HG02678 (cell line): ENCODE data around the gene DDHD1.
"Not testable (repeated sequence)": the region's sequence is repeated elsewhere in the genome, so short reads cannot be mapped to it uniquely, and the experiment has no call there.

ENCODE experiments used
- ATAC-seq: cut with Tn5 transposase; IDR thresholded peaks from one replicate; pipeline ENCODE4 v1.9.1; 2021; ENCODE audit warnings: mild to moderate bottlenecking, moderate library complexity; ENCODE audit not compliant: unreplicated experiment

Gene DDHD1

DNA sequence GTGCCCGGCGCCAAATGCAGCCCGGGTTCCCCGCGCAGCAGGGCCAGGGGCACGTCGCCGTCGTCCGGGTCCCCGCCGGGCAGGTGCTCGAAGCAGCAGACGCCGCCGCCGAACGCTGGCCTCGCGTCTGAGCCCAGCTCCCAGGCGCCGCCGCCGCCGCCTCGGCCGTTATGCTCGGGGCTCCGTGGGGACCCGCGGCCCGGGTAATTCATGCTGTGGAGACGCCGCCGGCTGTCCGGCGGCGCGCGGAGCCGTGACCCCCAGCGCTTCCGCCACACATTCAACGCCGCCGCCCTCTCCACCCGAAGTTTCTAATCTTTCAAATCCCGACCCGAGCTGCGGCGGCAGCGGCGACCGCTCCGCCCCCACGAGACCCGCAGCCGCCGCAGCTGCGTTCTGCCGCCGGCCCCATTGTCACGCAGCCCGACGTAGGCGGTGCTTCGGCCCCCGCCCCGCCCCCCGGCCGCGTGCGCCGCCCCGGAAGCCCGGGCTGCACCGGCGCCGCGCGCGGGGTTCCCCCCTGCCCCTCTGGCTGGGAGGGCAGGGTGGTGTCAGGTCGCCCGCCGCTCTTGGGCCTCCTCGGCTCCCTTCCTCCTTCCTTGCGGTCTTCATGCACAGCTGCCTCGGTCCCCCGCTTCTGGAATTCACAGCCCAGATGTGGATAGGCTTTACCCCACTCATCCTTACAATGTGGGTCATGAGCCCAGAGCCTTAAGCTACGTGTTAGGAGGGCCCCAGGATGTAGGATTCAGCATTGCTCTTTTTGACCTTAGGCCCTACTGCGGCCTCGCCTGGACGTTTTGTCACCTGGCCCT is at the start of gene DDHD1:
DDHD1 (minus strand) TSS at position 437 of the 815 bp plus-strand sequence; CDS start at position 212, 225 bp downstream.
- ATAC-seq = peak; percentile 75

- ATAC-seq = no peak
Measured at GRCh38 chr14:53195949-53196348, 42.8 kb upstream of the DDHD1 start.

DNA sequence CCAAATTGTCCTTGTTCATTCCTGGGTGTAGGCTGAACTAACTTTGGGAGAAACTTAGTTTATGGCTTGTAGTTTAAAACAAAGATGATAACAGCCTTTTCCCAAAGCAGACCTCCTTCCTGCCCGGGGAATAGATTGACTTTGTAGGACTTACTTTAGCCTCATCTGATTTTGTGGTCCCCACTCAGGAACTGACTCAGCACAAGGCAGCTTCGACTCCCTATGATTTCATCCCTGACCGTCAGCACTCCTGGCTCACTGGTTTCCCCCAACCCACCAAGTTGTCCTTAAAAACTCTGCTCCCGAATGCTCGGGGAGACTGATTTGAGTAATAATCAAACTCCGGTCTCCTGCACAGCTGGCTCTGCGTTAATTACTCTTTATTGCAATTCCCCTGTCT is 40.1 kb upstream of the DDHD1 start:
- ATAC-seq = no peak

GRCh38 chr14:53192052-53192760 is 39.1 kb upstream of the DDHD1 start:
- ATAC-seq = no peak

- ATAC-seq = peak; percentile 58
Measured at GRCh38 chr14:53190938-53191337, 37.8 kb upstream of the DDHD1 start.

DNA sequence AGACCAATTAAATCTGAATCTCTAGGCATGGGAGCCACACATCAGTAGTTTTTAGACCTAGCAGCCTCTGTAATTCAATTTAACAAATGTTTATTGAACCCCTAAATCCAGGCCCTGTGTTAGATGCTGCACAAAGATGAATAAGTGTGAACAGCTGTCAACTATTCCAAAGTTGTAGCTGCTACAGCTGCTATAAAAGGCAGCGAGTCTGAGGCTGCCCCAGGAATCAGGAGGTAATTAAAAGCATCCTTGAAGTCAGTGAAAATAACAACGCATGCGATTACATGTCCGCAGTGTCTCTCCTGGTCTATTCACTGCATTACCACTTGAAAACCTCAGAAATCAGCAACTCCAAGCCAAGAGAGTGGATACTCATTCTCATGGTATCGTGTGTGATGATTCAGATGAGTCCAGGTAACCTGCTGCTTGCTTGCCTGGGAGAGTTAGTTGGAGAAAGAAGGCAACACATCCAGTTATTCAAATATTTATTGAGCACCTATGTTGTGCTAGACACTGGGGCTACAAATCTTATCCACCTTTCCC is 34.9 kb upstream of the DDHD1 start:
- no peak for ATAC-seq

GRCh38 chr14:53186532-53186931 is 33.4 kb upstream of the DDHD1 start:
- ATAC-seq = no peak

DNA sequence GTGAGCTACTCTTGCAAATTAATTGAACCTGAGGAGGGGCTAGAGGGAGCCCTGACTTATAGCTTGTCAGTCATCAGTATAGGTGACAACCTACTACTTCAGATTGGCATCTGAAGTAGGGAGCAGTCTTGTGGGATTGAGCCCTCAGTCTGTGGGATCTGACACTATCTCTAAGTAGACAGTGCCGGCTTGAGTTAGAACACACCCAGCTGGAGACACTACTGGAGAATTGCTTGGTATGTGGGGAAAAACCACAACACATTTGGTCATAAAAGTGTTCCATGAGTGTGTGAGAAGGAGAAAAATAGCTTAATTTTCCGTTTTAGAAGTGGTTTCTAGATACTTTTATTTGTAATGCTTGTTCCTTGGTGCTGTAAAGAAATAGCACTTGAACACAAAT is 30.5 kb upstream of the DDHD1 start:
- ATAC-seq = no peak

DNA sequence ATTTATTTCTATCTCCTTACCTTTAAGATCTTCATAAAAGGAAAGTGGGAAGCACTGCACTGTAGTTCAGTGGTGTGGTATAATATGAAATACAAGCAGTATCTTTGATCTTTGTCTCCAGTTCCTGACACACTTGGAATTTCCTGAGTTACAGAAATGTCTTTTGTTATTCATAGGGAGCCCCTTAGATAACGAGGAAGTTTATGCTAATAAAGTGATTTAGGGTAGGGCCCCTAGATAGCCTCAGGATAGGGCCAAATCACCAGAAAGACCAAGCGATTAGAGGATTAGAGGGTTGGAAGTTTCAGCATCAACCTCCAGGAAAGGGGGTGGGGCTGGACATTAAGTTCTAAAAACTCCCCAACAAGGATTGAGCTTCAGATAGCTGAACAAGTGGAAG is 29.9 kb upstream of the DDHD1 start:
- ATAC-seq = no peak

DNA sequence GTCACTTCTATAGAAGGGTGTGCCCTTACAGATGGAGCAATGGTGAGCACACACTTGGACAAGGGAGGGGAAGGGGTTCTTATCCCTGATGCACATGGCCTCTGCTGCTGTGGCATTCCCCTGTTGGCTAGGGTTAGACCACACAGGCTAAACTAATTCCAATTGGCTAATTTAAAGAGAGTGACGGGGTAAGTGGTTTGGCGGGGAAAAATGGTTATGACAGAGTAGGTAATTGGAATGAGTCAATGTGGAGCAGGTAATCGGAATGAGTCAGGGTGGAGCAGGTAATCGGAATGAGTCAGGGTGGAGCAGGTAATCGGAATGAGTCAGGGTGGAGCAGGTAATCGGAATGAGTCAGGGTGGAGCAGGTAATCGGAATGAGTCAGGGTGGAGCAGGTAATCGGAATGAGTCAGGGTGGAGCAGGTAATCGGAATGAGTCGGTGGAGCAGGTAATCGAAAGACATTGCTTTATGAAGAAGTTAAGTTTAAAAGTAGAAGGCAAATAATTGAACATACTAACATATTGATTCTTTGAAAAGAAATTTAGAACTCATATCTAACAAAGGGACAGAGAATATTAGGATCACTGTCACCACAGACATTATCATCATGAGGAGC is 28.4 kb upstream of the DDHD1 start:
- ATAC-seq = not testable (repeated sequence)

GRCh38 chr14:53180272-53181221 is 27.4 kb upstream of the DDHD1 start:
- ATAC-seq = no peak

DNA sequence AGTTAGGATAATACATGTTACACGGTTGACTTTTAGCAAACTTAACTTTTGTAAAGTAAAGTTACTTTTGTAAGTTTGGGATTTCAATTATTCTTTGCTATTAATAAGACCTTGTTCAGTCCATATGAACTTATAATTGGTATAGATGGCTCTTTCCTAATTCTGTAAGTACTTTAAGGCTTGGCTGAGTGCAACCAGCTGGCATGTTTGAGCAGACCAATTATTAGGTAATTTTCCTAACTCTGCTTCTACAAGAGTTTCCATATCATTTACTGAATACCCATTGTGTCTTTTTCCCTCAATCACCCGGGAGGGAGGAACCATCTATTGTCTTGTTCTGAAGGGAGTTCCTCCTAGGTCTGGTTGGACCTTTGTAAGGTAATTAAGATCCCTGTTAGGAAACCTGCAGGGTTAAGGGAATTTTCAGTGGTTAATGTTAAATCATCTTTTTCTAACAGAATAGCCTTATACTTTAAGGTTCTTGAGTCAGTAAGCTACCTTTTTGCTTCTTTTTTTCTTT is 26.4 kb upstream of the DDHD1 start:
- ATAC-seq = not testable (repeated sequence)

- ATAC-seq = no peak
Measured at GRCh38 chr14:53175375-53175774, 22.3 kb upstream of the DDHD1 start.

DNA sequence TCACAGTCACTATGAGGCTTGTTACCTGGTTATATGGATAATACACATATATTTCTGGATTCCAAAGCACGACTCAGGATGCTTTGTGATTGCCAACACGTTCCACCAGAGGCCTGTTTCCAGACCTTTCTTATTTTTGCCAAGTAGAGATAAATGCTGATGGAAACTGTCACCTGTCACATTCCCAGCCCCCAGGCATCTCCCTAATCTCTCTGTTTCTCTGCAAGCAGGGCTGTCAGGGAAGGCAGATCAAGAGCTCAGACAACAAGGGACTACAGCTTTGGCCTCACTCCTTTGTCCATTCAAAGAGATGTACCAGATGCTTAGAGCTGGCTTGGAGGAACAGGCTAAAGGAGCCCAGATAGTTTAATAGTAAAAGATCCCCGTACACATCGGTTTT is 21.8 kb upstream of the DDHD1 start:
- no peak for ATAC-seq

DNA sequence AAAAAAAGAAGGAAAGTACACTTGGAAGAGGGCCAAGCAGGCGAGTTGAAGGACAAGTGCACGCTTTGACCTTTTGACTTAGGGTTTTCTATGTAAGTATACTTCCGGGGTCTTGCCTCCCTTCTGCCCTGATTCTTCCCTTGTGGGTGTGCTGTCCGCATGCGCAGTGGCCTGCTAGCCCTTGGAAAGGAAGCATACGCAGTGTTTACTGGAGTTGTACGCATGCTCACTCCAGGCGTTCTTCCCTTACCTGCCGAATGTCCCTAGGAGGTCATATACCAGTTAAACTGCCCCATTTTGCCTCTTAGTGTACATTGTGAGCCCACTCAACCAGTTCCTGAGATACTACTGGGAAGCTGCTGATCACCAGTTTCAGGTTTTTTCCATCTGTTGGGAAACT is 15.7 kb upstream of the DDHD1 start:
- no peak for ATAC-seq

DNA sequence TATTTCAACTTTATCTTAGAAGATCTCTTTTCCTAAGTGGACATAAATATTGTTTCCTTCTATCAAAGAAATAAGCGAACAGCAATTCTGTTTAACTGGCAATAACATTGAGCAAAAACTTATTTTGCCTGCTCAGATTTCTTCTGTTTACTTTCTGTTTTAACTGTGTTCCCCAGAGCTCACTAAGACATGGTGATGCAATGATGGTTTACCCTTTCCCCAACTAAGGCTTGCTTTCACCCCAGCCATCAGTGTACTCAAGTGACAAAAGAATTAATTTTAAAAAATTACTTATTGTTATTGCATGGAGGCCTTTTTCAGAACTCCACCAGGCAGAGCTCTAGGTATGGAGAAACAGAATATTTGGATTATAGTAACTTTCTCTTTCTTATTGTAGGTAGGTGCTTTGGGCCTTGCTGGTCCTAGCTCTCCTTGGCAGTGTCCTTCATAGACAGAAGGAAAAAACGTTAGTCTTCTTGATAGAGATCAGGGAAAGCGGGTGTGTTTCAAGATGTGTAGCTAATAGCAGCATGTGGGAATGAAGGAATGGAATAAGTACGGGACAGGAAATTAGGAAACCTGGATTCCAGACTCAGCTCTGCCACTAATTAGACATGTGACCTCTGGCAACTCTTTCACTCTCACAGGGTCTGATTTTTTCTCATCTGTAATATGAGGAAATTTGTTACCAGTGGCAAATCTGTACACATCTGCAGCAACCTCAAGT is 14.6 kb upstream of the DDHD1 start:
- ATAC-seq = no peak

DNA sequence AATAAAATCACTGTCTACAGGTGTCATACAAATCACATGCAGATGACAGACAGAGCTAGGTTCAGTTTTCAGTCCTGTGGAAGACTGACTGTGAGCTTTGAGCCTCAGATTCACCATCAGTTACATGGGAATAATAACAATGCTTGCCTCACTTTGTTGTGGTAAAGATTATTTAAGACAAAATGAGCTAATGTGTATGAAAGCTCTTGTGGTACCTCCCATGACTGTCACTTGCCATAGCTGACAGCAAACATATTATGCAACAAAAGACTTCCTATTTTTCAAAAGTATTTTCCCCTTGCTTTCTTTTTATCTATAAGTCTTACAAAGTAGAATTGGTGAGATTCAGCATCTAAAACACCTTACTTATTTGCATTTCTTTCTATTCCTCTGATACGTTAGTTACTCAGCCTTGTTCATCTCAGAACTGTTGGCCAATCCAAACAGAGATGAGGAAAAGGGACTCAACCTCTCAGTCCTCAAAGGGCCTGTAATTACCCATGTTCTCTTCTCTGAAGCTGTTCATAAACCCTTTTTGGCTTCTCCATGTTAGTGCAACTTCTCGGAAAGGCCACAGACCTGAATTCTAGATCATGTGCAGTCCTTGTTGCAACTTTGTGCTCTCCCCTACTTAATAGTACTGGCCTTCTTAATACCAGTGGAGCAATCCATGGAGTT is 8.8 kb upstream of the DDHD1 start:
- ATAC-seq = no peak

- no peak for ATAC-seq
Measured at GRCh38 chr14:53156238-53156637, 3.1 kb upstream of the DDHD1 start.

GRCh38 chr14:53153702-53154112 is 584 bp upstream of the DDHD1 start:
- no peak for ATAC-seq
